GM18508 (cell line): ENCODE measurements around the gene TMEM132A.
"Not testable (repeated sequence)": the region's sequence is repeated elsewhere in the genome, so short reads cannot be mapped to it uniquely, and the experiment has no call there.

ENCODE experiments used
- ATAC-seq: cut with Tn5 transposase; IDR thresholded peaks from one replicate; pipeline ENCODE4 v1.9.1; 2021; ENCODE audit warnings: moderate number of reproducible peaks; ENCODE audit not compliant: insufficient read depth, unreplicated experiment

Gene TMEM132A

DNA sequence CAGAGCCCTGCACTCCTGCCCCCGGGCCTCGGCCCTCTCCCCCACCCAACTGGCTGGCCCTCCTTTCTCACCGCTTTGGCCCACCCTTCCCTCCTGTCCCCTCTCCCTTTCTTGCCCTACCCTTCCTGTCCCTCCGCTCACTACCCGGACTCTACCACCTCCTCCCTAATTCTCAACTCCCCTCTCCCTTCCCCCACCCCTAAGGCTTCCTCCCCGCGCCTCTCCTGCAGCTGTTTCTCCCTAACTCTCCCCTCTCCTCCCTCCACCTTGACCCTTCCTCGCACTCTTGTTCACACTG, 27.3 kb downstream of the TMEM132A start:
- ATAC-seq: no peak

DNA sequence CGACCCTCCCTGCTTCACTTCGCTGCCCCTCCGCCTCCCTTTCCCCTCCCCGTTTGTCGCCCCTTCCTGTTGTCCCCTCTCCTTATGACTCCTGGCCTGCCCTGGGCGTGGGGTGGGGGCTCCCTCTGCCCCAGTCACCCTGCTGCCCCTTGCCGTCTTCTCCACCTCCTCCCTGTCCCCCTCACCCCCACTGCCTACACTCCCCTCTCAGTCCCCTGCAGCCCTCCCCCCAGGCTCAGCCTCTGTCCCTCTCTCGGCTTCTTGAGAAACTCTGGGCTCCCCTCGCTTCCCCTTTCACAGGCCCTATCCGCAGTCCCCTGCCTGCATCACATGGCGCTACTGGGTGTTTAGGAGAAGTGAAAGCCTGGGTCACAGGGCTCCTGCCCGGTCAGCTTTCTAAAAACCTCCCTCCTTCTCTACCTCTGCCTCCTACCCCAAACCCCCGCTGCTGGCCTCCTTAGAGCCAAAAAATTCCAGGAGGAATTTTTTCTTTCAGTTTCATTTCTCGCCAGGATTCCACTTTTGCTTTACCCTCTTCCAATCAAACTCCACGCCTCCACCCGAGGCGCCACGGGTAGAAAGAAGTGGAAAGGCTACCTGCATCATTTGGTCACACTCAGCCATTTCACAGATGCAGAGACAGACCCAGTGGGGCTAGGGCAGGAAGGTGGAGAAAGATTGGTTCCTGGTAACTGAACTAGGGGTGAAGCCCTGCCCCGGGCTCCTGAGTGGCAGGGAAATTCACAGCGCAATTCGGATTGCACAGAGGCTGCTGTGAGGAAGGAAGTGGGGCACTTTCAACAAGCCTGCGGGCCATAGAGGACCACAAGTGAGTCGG, 27.9 kb downstream of the TMEM132A start, which contains the start of gene SLC15A3:
TSS of gene SLC15A3 (minus strand) at position 273 of the 838 bp plus-strand sequence. CDS start 625 bp downstream, outside the sequence.
- ATAC-seq: peak; percentile 39

DNA sequence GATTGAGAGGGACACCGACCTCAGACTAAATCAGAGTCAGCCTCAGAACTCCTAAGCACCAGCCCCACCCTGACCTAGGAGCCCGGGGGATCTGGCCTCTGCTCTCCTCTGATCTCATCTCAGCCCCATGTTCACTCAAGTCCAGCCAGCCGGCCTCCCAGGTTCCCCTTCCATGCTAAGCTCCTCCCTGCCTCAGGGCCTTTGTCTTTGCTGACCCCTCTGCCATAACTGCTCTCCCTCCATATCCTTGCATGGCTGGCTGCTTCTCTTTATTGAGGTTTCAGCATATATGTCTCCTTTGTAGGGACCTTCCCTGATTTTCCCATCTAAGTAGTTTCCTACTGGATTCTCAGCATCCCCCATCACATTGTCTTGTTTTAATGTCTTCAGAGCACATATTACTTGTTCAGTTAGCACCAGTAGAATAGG, 28.5 kb downstream of the TMEM132A start:
- no peak for ATAC-seq

DNA sequence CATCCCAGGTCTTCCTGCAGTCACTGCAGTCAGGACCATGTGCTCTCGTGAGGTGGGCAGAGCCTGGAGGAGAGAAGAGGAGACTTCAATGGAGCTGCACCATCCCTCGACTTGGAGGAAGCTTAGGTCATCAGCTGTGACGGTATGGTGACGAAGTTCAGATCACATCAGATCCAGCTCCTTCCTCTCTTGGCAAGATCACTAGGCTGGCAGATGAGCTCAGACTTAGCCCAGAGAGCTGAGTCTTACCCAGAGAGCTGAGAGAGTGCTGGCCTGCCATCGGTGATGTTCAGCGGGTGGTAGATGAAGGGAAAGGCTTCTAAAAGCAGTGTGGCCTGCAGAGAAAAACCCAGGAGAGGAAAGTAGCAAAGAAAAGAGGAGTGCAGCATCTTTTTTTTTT, 29.5 kb downstream of the TMEM132A start:
- no peak for ATAC-seq

DNA sequence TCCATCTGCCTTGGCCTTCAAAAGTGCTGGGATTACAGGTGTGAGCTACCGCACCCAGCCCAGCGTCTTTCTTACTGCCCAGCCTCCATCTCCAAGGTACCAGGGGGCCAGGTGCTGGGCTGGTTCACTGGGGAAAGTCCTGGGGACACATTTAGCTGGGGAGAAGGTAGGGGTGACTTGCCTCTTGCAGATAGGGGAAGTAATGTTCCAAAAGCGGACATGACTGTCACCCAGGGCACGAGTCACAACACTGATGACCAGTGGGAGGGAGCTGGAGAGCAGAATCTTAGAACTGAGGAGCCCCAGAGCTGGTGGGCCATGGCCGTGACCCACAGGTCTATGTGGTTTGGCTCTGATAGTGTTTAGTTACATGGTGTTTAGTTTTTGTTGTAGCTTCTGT, 30.2 kb downstream of the TMEM132A start:
- no peak for ATAC-seq

DNA sequence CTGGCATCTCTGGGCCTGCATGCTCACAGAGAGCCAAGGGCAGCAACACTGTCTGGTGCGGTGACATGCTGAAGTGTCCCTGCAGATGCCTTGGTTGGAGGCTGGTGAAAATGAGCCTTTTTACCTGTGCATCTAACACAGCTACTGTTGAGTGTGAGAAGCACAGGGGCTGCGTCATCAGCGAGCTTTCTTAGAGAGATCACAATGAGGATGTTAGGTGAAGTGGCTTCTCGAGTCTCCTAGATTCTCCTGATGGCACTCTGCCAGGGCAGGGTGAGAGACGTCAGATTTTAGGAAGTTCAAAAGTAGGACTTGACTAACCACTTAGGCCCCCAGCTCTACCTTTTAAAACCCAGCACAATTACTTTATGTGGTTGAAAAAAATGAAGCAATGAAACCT, 31.3 kb downstream of the TMEM132A start:
- no peak for ATAC-seq

DNA sequence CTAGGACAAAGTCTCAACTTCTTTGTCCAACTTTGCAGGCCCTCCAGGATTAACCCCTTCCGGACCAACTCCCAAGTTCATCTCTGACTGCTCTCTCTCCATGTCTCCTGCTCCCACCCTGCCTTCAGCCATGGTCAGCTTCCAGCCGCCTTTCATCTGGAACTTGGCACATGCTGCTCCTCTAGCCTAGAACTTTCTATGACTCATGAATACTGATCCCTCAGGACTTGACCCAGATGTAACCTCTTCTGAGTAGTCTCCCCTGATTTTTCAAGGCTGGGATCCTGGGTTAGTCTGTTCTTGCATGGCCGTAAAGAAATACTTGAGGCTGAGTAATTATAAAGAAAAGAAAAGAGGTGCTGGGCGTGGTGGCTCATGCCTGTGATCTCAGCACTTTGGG, 32.9 kb downstream of the TMEM132A start:
- ATAC-seq: no peak

DNA sequence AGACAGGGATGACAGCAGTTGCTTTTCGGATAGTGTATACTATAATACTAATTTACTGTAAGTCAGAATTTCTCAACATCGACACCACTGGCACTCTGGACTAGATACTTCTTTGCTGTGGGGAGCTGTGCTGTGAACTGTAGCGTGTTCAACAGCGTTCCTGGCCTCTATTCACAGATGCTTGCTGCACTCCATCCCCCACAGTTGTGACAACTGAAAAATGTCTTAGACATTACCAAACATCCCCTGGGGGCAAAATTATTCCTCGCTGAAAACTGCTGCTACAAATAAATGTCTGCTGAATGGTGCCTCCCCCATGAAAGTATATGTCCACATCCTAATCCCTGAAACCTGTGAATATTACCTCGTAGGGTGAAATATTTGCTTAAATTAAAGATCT, 35.2 kb downstream of the TMEM132A start:
- ATAC-seq: no peak

DNA sequence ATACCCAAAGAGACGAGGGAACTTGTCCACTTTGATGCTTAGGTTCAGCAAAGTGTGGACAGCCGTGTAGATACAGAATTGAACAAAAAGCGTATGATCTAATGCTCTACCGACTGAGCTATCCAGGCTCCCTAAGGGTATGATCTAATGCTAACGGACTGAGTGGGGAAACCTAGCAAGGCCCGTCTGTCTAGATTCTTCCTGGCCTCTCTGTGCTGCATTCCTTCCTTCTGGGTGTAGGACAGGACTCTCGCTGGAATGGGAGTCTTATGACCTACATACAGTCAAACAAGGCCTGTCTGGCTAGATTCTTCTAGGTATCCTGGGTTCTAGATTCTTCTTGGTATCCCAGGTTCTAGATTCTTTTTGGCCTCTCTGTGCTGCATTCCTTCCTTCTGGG, 36.1 kb downstream of the TMEM132A start:
- ATAC-seq: no peak

DNA sequence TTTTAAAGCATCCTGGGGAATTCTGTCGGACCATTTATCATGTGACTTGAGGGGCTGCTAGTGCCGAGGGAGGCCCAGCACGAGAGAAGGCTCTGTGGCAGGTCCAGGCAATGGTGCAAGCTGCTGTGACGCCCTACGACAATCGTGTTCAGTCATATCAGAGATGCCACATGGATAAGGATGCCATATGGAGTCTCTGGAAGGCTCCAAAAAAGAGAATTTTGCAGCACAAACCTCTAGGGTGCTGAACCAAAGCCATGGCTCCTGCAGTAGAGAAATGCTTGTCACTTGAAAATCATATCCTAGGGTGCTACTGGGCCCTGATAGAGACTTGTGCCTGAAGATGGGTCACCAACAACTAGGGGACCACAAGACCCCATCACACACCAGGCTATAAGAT, 40.5 kb downstream of the TMEM132A start:
- no peak for ATAC-seq

DNA sequence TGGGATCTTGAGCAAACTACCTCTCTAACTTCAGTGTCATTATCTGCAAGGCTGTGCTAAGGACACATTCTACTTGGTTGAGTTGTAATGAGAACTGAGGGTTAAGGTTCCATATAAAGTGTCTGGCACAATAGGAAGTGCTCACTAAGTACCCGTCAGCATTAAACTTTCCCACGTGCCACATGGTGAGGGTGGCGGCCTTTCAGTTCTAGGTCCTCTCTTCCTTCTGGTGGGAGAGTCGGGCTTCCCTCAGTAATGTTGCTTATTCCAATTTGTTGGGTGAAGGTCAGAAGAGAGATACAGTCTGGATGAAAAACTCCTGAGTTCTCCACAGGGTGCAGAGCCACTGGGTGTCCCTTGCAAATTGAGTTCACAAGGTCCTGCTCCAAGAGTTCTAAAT, 42.6 kb downstream of the TMEM132A start:
- ATAC-seq: no peak

DNA sequence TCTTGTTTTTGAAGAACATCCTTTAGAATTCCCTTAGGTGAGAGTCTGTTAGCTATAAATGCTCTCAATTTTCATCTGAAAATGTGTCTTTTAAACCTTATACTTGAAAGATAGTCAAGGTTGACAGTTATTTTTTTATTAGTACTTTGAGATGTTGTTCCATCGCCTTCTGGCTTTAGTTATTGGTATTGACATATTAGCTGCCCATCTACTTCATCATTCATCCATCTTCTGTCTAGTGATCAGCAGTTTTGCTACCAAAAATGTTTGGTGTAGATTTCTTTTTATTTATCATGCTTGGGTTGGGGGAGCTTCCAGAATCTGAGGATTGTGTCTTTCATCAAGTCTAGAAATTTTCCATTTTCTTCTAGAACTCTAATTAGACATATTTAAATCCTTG, 44.0 kb downstream of the TMEM132A start:
- ATAC-seq: no peak

DNA sequence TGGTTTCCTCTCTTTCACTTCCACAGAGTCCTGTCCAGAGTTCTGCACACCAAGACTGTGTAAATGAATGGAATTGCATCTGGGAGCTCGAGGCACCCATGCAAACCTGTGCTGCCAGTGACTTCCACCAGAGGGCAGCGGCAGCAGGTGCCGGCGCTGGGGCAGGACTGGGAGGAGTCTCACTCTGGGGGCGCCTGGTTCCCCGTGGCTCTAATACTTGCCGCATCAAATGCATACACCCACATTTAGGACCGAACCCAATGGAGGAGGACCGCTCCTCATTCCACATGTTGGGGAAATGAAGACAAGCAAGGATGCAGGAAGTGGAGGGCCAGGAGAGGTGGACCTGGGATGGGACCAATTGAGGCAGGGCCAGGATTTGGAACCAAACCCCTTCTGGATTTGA, 46.1 kb downstream of the TMEM132A start:
- ATAC-seq: no peak

DNA sequence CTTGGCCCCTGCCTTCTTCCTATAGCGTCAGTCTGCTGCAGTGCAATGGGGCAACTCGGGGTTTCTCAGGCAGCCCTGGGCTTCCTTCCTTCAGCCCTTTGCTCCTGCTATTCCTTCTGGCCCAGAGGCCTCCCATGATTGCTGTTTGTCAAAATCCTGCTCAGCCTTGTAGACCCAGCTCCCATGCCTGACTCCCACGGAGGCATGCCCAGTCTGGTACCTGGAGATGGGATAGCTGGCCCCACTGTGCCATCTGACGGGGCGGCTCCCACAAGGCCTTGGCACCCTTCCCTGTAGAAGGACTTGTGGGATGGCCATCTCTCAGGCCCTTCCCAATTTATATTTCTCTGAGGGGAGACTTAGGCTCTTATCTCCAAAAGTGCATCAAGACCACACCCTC, 46.6 kb downstream of the TMEM132A start:
- no peak for ATAC-seq

DNA sequence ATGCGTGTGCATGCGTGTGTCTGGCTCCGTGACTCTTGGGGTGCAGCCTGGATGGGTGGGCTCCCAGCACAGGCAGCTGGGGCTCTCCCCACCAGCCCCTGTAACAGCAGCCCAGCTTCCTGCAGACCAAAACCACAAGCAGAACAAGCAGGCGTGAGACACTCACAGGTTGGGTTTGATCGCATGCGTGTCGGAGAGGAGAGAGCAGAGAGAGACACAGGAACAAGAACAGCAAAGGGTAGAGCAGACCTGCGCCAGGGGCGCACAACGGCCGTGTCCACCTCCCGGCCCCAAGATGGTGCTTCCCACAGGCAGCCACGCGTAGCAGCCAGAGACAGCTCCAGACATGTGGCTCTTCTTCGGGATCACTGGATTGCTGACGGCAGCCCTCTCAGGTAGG, 47.3 kb downstream of the TMEM132A start, which contains the start of gene CD6:
TSS of gene CD6 (plus strand) at position 161 of the 400 bp plus-strand sequence. CDS start at position 347, 186 bp downstream.
- ATAC-seq: no peak

DNA sequence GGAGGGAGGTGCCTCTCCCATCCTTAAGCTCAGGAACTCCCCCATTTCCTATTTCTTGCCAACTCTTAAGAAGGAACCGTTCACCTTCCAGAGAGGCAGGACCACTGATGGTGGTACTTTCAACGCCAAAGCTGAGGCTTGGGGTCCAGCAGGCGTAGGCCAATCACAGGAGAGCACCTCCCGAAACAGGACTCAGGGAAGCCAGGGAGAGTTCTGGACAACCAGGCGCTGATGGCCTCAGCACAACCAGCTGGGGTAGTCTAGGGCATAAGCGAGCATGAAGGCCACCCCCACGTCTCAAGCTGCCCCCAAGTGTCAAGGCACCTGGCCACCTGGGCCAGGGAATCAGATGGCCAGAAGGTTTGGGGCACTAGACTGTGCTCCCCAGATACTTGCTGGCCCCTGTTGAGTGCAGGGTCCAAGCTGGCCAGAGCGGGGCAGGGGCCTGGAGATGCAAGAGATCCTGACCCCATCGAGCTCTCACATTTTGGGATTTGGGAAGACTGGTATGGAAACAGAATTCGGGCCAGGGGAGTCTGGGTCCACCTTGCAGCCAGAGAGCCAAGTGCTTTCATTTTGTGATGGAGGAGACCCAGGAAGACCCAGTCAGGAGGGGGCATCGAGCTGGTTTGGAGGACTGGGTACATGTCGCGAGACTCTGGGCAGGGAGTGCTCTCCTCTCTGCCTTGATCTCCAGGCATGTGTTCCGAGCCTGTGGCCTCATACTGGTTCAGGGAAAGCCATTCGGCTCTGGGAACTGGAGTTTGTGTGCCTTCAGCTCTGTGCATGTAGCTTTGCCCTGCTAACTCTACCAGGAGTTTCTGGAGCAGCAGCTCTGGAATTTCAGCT, 48.1 kb downstream of the TMEM132A start:
- no peak for ATAC-seq

DNA sequence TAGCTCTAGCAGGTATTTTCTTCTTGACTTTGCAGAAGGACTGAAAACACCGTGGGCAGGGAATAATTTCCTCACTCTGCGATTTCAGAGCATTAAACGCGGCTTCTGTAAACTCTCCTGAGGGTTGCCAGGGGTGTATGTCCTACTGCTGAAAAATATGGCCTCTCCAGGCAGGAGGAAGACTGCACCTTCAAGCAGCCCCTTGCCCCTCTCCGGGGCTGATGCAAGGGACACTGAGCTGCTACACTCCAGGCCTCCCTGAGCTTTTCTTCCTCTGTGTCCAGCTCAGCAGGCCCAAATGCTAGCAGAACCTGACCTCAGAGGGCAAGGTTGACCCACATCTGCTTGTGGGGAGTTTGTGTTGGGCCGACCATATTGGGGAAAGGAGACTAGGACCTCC, 49.4 kb downstream of the TMEM132A start:
- no peak for ATAC-seq

DNA sequence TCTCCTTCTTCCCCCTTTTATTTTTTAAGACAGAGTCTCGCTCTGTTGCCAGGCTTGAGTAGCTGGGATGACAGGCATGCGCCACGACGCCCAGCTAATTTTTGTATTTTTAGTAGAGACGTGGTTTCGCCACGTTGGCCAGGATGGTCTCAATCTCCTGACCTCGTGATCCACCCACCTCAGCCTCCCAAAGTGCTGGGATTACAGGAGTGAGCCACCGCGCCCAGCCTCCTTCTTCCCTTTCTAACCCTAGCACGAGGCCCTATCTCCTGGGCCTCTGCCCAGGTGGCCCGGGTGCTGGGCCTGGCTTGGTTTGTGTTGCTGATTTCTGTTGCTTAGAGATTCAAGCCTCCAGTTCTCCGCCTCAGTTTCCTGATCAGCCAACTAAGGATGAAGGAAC, 50.1 kb downstream of the TMEM132A start:
- not testable (repeated sequence) for ATAC-seq

DNA sequence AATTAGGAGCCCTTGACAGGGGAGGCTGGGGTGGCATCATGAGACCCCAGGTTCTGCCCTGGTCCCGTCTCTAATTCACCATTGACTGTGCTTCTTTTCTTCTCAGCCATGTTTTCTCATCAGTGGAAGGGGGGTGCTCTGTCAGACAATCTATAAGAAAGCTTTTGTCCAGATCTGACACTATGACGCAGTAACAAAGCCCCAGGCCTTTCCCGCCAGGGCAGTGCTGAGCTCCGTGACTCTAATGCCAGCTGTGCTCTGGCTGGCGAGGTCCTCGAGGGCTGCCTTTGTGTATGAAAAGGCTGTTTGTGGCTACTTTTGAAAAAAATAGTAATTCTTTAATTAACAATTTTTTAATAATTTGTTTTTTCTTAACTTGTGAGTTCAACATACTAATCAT, 50.5 kb downstream of the TMEM132A start:
- ATAC-seq: no peak

DNA sequence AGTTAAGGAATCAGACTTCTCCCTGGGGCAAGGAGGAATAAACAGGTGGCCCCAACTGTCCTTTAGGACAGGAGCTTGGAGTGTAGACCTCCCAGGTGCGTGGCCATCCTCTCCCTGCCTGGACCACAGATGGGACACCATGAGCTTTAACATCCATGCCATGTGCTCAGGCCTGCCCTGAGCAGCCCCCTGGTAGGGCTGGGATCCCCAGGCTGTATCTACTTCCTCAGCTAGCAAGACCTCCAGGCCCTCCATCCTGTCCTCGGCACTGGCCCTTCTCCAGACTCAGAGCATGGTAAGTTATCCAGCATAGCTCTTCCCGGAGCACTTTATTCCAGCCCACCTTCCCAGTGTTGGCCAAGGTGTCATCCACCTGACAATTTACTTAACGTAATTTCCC, 53.0 kb downstream of the TMEM132A start:
- ATAC-seq: no peak

DNA sequence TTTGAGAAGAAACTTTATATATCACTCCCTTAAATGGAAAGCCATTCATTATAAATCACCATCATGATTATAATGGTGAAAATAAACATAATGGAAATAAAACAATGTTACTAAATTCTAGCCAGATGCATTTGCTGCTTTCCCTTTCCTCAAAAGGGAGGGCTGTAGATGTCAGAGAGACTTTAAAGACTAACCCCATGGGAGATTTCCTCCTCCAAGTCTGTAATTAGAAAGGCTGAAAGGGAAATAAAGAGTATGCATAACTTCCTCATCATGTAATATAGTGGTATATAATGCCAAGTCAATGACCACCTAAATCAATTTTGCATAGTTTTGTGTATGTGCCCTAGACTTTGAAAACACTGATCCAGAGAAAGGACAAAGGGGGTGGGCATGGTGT, 53.6 kb downstream of the TMEM132A start:
- no peak for ATAC-seq
